Neural progenitor cell (in vitro differentiated cells): ENCODE measurements around the gene NAP1L4.

Experiments
- CTCF ChIP-seq: fragments of 200-600 bp; sonication (generic); IDR thresholded peaks from 2 replicates; pipeline ENCODE4 v1.5.1; 2017; ENCODE audit warnings: antibody characterized with exemption, mild to moderate bottlenecking
- EZH2 ChIP-seq: fragments of 200-600 bp; sonication (generic); IDR thresholded peaks from 2 replicates; pipeline ENCODE4 v1.6.1; 2017; ENCODE audit warnings: antibody characterized with exemption, mild to moderate bottlenecking, moderate library complexity
- EZH2phosphoT487 ChIP-seq: fragments of 200-600 bp; sonication (generic); IDR thresholded peaks from 2 replicates; pipeline ENCODE4 v1.6.1; 2017; ENCODE audit warnings: antibody characterized with exemption

GRCh38 chr11:2926611-2927051 is 65.5 kb downstream of the NAP1L4 start:
- TF ChIP-seq CTCF (no peak), EZH2phosphoT487 (no peak), EZH2 (no peak)
